ENCODE measurements around the gene C6orf52.

C6orf52 gene

GRCh38 chr6:10640412-10640811, 54.0 kb downstream of the C6orf52 start:
- Histone ChIP-seq H3K36me3 (no peaks in the 10 kb centered on the region), H3K9me3 (ENCODE audit: severe bottlenecking) (no peaks in the 10 kb centered on the region), H3K27ac (no peak overlapping the region), H3K4me3 (ENCODE audit: low read depth, low read length) (no peak overlapping the region), H3K27me3 (ENCODE audit: insufficient read depth, low read depth, severe bottlenecking) (no peaks in the 10 kb centered on the region)
- no peak for DNase-seq
- no peak for TF ChIP-seq CTCF (IDR thresholded peaks at IDR 0.05; ENCODE audit: low read depth, low read length)

- Histone ChIP-seq H3K9me3 (ENCODE audit: severe bottlenecking) (no peaks in the 10 kb centered on the region), H3K27ac (no peak overlapping the region), H3K36me3 (no peaks in the 10 kb centered on the region), H3K27me3 (ENCODE audit: insufficient read depth, low read depth, severe bottlenecking) (no peaks in the 10 kb centered on the region), H3K4me3 (ENCODE audit: low read depth, low read length) (no peak overlapping the region)
- DNase-seq: no peak
- TF ChIP-seq CTCF (IDR thresholded peaks at IDR 0.05; ENCODE audit: low read depth, low read length): no peak
Observed at GRCh38 chr6:10633216-10633615, 61.2 kb downstream of the C6orf52 start.

GRCh38 chr6:10630178-10630577, 64.2 kb downstream of the C6orf52 start:
- H3K9me3 ChIP-seq (ENCODE audit: severe bottlenecking): no peaks in the 10 kb centered on the region
- no peak overlapping the region for H3K27ac ChIP-seq
- no peak for DNase-seq
- H3K27me3 ChIP-seq (ENCODE audit: insufficient read depth, low read depth, severe bottlenecking): no peaks in the 10 kb centered on the region
- no peak for TF ChIP-seq CTCF (IDR thresholded peaks at IDR 0.05; ENCODE audit: low read depth, low read length)
- H3K36me3 ChIP-seq: no peaks in the 10 kb centered on the region
- H3K4me3 ChIP-seq (ENCODE audit: low read depth, low read length): no peak overlapping the region

- no peaks in the 10 kb centered on the region for H3K9me3 ChIP-seq (ENCODE audit: severe bottlenecking)
- no peaks in the 10 kb centered on the region for H3K27me3 ChIP-seq (ENCODE audit: insufficient read depth, low read depth, severe bottlenecking)
- no peak for TF ChIP-seq CTCF (IDR thresholded peaks at IDR 0.05; ENCODE audit: low read depth, low read length)
- DNase-seq: no peak
- no peak overlapping the region for H3K27ac ChIP-seq
- H3K4me3 ChIP-seq (ENCODE audit: low read depth, low read length): no peak overlapping the region
- no peaks in the 10 kb centered on the region for H3K36me3 ChIP-seq
Observed at GRCh38 chr6:10627800-10628199, 66.6 kb downstream of the C6orf52 start.

- TF ChIP-seq CTCF (IDR thresholded peaks at IDR 0.05; ENCODE audit: low read depth, low read length): no peak
- Histone ChIP-seq H3K27me3 (ENCODE audit: insufficient read depth, low read depth, severe bottlenecking) (no peaks in the 10 kb centered on the region), H3K4me3 (ENCODE audit: low read depth, low read length) (no peak overlapping the region), H3K36me3 (no peaks in the 10 kb centered on the region), H3K27ac (no peak overlapping the region), H3K9me3 (ENCODE audit: severe bottlenecking) (no peaks in the 10 kb centered on the region)
- no peak for DNase-seq
Observed at GRCh38 chr6:10626154-10626741, 68.2 kb downstream of the C6orf52 start.

GRCh38 chr6:10624836-10625235, 69.6 kb downstream of the C6orf52 start:
- Histone ChIP-seq H3K4me3 (ENCODE audit: low read depth, low read length) (no peak overlapping the region), H3K36me3 (no peaks in the 10 kb centered on the region), H3K27ac (no peak overlapping the region), H3K9me3 (ENCODE audit: severe bottlenecking) (no peaks in the 10 kb centered on the region), H3K27me3 (ENCODE audit: insufficient read depth, low read depth, severe bottlenecking) (no peaks in the 10 kb centered on the region)
- TF ChIP-seq CTCF (IDR thresholded peaks at IDR 0.05; ENCODE audit: low read depth, low read length): no peak
- DNase-seq: no peak

Data from WERI-Rb-1 (cell line).